Neural progenitor cell (in vitro differentiated cells): ENCODE measurements around the gene CRHR1. TPM values are rescaled to one million over a fixed set of nuclear protein-coding genes. Genes with fewer than 3 reads are reported as not detected.

ENCODE experiments used
- DNase-seq: peaks from one replicate; pipeline ENCODE4 v3.0.0-alpha.2; 2016; ENCODE audit warnings: low spot score
- H2AFZ ChIP-seq: fragments of 200-600 bp; sonication (generic); replicated peaks from 2 replicates; pipeline ENCODE4 v1.6.1; 2016; ENCODE audit warnings: antibody characterized with exemption
- H3F3A ChIP-seq: fragments of 200-600 bp; sonication (generic); 2 replicates; pipeline ENCODE4 v1.6.1; 2016; ENCODE audit warnings: antibody characterized with exemption, low read depth
- H3K27ac ChIP-seq: fragments of 200-600 bp; sonication (generic); 2 replicates; pipeline ENCODE4 v1.5.1; 2016; ENCODE audit warnings: mild to moderate bottlenecking
- H3K27me3 ChIP-seq: fragments of 200-600 bp; sonication (generic); 2 replicates; pipeline ENCODE4 v1.6.1; 2016; ENCODE audit warnings: mild to moderate bottlenecking, moderate library complexity
- H3K36me3 ChIP-seq: fragments of 200-600 bp; sonication (generic); 2 replicates; pipeline ENCODE4 v1.5.1; 2016
- H3K4me1 ChIP-seq: fragments of 200-600 bp; sonication (generic); 2 replicates; pipeline ENCODE4 v1.6.1; 2016; ENCODE audit warnings: mixed run types
- H3K4me2 ChIP-seq: fragments of 200-600 bp; sonication (generic); 2 replicates; pipeline ENCODE4 v1.6.1; 2016
- H3K4me3 ChIP-seq: fragments of 200-600 bp; sonication (generic); 2 replicates; pipeline ENCODE4 v1.5.1; 2016
- H3K79me2 ChIP-seq: fragments of 200-600 bp; sonication (generic); 2 replicates; pipeline ENCODE4 v1.6.1; 2016; ENCODE audit warnings: low read depth
- H3K9ac ChIP-seq: fragments of 200-600 bp; sonication (generic); 2 replicates; pipeline ENCODE4 v1.6.1; 2016
- H3K9me3 ChIP-seq: fragments of 200-600 bp; sonication (generic); 2 replicates; pipeline ENCODE4 v1.5.1; 2016; ENCODE audit warnings: low read depth
- H4K20me1 ChIP-seq: fragments of 200-600 bp; sonication (generic); 2 replicates; pipeline ENCODE4 v1.6.1; 2016; ENCODE audit warnings: low read depth
- H3K27ac Mint-ChIP-seq: 3 replicates; pipeline ENCODE4 v1.8.0; 2021; ENCODE audit warnings: mixed read lengths
- H3K27me3 Mint-ChIP-seq: 2 replicates; pipeline ENCODE4 v1.8.0; 2022; ENCODE audit warnings: low read depth, mild to moderate bottlenecking, inconsistent platforms, moderate library complexity, mixed read lengths; ENCODE audit not compliant: insufficient read depth
- H3K36me3 Mint-ChIP-seq: 3 replicates; pipeline ENCODE4 v1.8.0; 2021; ENCODE audit warnings: mixed read lengths
- H3K4me1 Mint-ChIP-seq: 3 replicates; pipeline ENCODE4 v1.8.0; 2021; ENCODE audit warnings: mixed read lengths
- H3K4me3 Mint-ChIP-seq: 3 replicates; pipeline ENCODE4 v1.8.0; 2021; ENCODE audit warnings: mild to moderate bottlenecking, moderate library complexity, mixed read lengths
- H3K9me3 Mint-ChIP-seq: 3 replicates; pipeline ENCODE4 v1.8.0; 2020; ENCODE audit warnings: mixed read lengths
- CTCF ChIP-seq: fragments of 200-600 bp; sonication (generic); IDR thresholded peaks from 2 replicates; pipeline ENCODE4 v1.5.1; 2017; ENCODE audit warnings: antibody characterized with exemption, mild to moderate bottlenecking
- EZH2 ChIP-seq: fragments of 200-600 bp; sonication (generic); IDR thresholded peaks from 2 replicates; pipeline ENCODE4 v1.6.1; 2017; ENCODE audit warnings: antibody characterized with exemption, mild to moderate bottlenecking, moderate library complexity
- EZH2phosphoT487 ChIP-seq: fragments of 200-600 bp; sonication (generic); IDR thresholded peaks from 2 replicates; pipeline ENCODE4 v1.6.1; 2017; ENCODE audit warnings: antibody characterized with exemption
- total RNA-seq: library from RNA; depleted of rRNA; stranded (reverse); fragments of >200 nt; gene quantifications from 2 replicates; pipeline ENCODE4 v1.2.3, GENCODE V29; 2015; ENCODE audit warnings: low replicate concordance

The CRHR1 gene
- total RNA-seq, 1 donor from 2014 or later = 3.4 TPM

- Histone ChIP-seq H3K79me2 (no peaks in the 10 kb centered on the region), H3K4me1 (peaks cover 13% of the 10 kb centered on the region), H3K4me3 (no peak overlapping the region), H3F3A (no peaks in the 10 kb centered on the region), H3K27ac (no peak overlapping the region), H3K9ac (no peak overlapping the region), H2AFZ (no peak overlapping the region), H4K20me1 (no peaks in the 10 kb centered on the region), H3K9me3 (no peaks in the 10 kb centered on the region), H3K36me3 (no peaks in the 10 kb centered on the region), H3K27me3 (peaks cover 4% of the 10 kb centered on the region), H3K4me2 (no peak overlapping the region)
- no peak overlapping the region for H3K27ac Mint-ChIP-seq
- no peak for DNase-seq
- H3K9me3 Mint-ChIP-seq = no peaks in the 10 kb centered on the region
- H3K36me3 Mint-ChIP-seq = no peaks in the 10 kb centered on the region
- no peak for TF ChIP-seq EZH2phosphoT487
- TF ChIP-seq EZH2 = no peak
- no peak for TF ChIP-seq CTCF
- peaks cover 36% of the 10 kb centered on the region for H3K4me1 Mint-ChIP-seq
- no peak overlapping the region for H3K4me3 Mint-ChIP-seq
- H3K27me3 Mint-ChIP-seq = peaks cover 11% of the 10 kb centered on the region
These were observed 90.0 kb downstream of the CRHR1 start for GRCh38 chr17:45874151-45874550.

- Histone ChIP-seq H3K27me3 (peaks cover 4% of the 10 kb centered on the region), H3K4me1 (no peaks in the 10 kb centered on the region), H3F3A (no peaks in the 10 kb centered on the region), H3K4me3 (no peak overlapping the region), H3K4me2 (no peak overlapping the region), H3K9me3 (no peaks in the 10 kb centered on the region), H3K79me2 (no peaks in the 10 kb centered on the region), H3K9ac (no peak overlapping the region), H4K20me1 (no peaks in the 10 kb centered on the region), H3K36me3 (no peaks in the 10 kb centered on the region), H3K27ac (no peak overlapping the region), H2AFZ (no peak overlapping the region)
- no peak overlapping the region for H3K4me3 Mint-ChIP-seq
- no peak for DNase-seq
- no peaks in the 10 kb centered on the region for H3K36me3 Mint-ChIP-seq
- H3K27ac Mint-ChIP-seq = no peak overlapping the region
- H3K27me3 Mint-ChIP-seq = peaks cover 10% of the 10 kb centered on the region
- H3K9me3 Mint-ChIP-seq = no peaks in the 10 kb centered on the region
- H3K4me1 Mint-ChIP-seq = peaks cover 15% of the 10 kb centered on the region
- no peak for TF ChIP-seq CTCF
- no peak for TF ChIP-seq EZH2phosphoT487
- TF ChIP-seq EZH2 = no peak
These were observed 92.4 kb downstream of the CRHR1 start for GRCh38 chr17:45876539-45876938.

- peaks cover 9% of the 10 kb centered on the region for H3K4me1 Mint-ChIP-seq
- Histone ChIP-seq H2AFZ (no peak overlapping the region), H3K9me3 (no peaks in the 10 kb centered on the region), H3K4me3 (no peak overlapping the region), H3K4me1 (no peaks in the 10 kb centered on the region), H3K27me3 (peaks cover 4% of the 10 kb centered on the region), H4K20me1 (no peaks in the 10 kb centered on the region), H3K27ac (no peak overlapping the region), H3K4me2 (no peak overlapping the region), H3K36me3 (no peaks in the 10 kb centered on the region), H3F3A (no peaks in the 10 kb centered on the region), H3K79me2 (no peaks in the 10 kb centered on the region), H3K9ac (no peak overlapping the region)
- H3K4me3 Mint-ChIP-seq = no peak overlapping the region
- H3K9me3 Mint-ChIP-seq = no peaks in the 10 kb centered on the region
- TF ChIP-seq EZH2 (no peak), CTCF (no peak), EZH2phosphoT487 (no peak)
- no peak overlapping the region for H3K27ac Mint-ChIP-seq
- H3K36me3 Mint-ChIP-seq = no peaks in the 10 kb centered on the region
- H3K27me3 Mint-ChIP-seq = peaks cover 9% of the 10 kb centered on the region
- DNase-seq = no peak
These were observed 93.3 kb downstream of the CRHR1 start for GRCh38 chr17:45877467-45877866.
